ENCODE measurements around the gene CNKSR1. TPM values are rescaled to one million over a fixed set of nuclear protein-coding genes. Genes with fewer than 3 reads are reported as not detected.

Gene CNKSR1
- polyA plus RNA-seq, 1 of the 3 experiments (the other 2 are of a cell fraction), result 0.49 TPM

- no peak for TF ChIP-seq ELF1 (IDR thresholded peaks at IDR 0.05)
- no peak for TF ChIP-seq FOXJ3 (CRISPR knock-in tag; IDR thresholded peaks at IDR 0.05)
Observed at GRCh38 chr1:26158271-26158907, 18.9 kb upstream of the CNKSR1 start (continued).

GRCh38 chr1:26158908-26159742 lies 18.2 kb upstream of the CNKSR1 start, which contains the start of gene FAM110D:
FAM110D (plus strand) TSS chr1:26159079; CDS start chr1:26161292, 2,213 bp downstream.
- H3K4me3 ChIP-seq (ENCODE audit: low read depth in 2 of 2, low read length in 1 of 2), result peak within 1 kb of the TSS in 1 of 2 experiments; percentile 43; a peak in 3 of 4 replicates
- no peaks in the 10 kb centered on the region for H3K79me2 ChIP-seq (ENCODE audit: insufficient read depth)
- WGBS (ENCODE audit: low lambda C conversion rate), result 51% methylated on average over 6 of the region's 6 CpGs
- peak within 1 kb of the TSS in 1 of 2 experiments; percentile 60; a peak in 3 of 4 replicates for H3K27ac ChIP-seq (ENCODE audit: low read depth in 2 of 2, low read length in 1 of 2)
- H3K9ac ChIP-seq, result no peak within 1 kb of the TSS
- no peaks in the 10 kb centered on the region for H3K27me3 ChIP-seq (ENCODE audit: insufficient read depth)
- peak within 1 kb of the TSS; percentile 70; the same call in 1 of the 2 replicates for H2AFZ ChIP-seq (ENCODE audit: low read depth)
- no peaks in the 10 kb centered on the region for H4K20me1 ChIP-seq (ENCODE audit: insufficient read depth)
- H3K36me3 ChIP-seq (replicated peaks in 1 of 2; ENCODE audit: control insufficient read depth in 1 of 2, insufficient read depth in 2 of 2, low read length in 1 of 2), result no peaks in the 10 kb centered on the region
- no peaks in the 10 kb centered on the region for H3K9me3 ChIP-seq
- peaks cover 6 to 33% of the 10 kb centered on the region in 2 experiments; a peak in 1 of 4 replicates for H3K4me1 ChIP-seq (ENCODE audit: control insufficient read depth in 1 of 2, insufficient read depth in 2 of 2, low read depth in 1 of 2, low read length in 1 of 2)
- no peaks in the 10 kb centered on the region for H3F3A ChIP-seq (replicated peaks; ENCODE audit: insufficient read depth)
- no peak for TF ChIP-seq TEAD4 (IDR thresholded peaks at IDR 0.05; ENCODE audit: borderline replicate concordance, insufficient read depth)
- TF ChIP-seq IRF3 (IDR thresholded peaks at IDR 0.05; ENCODE audit: low read depth, low read length), result no peak
- no peak for TF ChIP-seq FOXM1 (IDR thresholded peaks at IDR 0.05; ENCODE audit: low read depth)
- POLR2A ChIA-PET, result no interaction called here
- H3K4me2 ChIP-seq, result peak within 1 kb of the TSS; percentile 8; the same call in 1 of the 2 replicates
- H3K9me2 ChIP-seq, result no peaks in the 10 kb centered on the region
- CTCF ChIA-PET, result interaction anchor here (0.6 to 13.7 kb wide), 7 partner anchors 11 to 439 kb away, joined by 3 to 131 read pairs (median 6); partner anchors contain the start of genes CEP85 and ZNF593
- DNase-seq, result no peak

- Histone ChIP-seq H3F3A (replicated peaks; ENCODE audit: insufficient read depth) (no peaks in the 10 kb centered on the region), H3K4me1 (ENCODE audit: control insufficient read depth in 1 of 2, insufficient read depth in 2 of 2, low read depth in 1 of 2, low read length in 1 of 2) (peaks cover 6 to 36% of the 10 kb centered on the region in 2 experiments; a peak in 1 of 4 replicates), H3K27ac (ENCODE audit: low read depth in 2 of 2, low read length in 1 of 2) (no peak overlapping the region), H3K4me3 (ENCODE audit: low read depth in 2 of 2, low read length in 1 of 2) (peak overlapping the region in 1 of 2 experiments; percentile 43; a peak in 2 of 4 replicates), H3K36me3 (replicated peaks in 1 of 2; ENCODE audit: control insufficient read depth in 1 of 2, insufficient read depth in 2 of 2, low read length in 1 of 2) (no peaks in the 10 kb centered on the region), H3K4me2 (peak overlapping the region; percentile 8; the same call in 1 of the 2 replicates), H3K9ac (no peak overlapping the region), H3K9me2 (no peaks in the 10 kb centered on the region), H2AFZ (ENCODE audit: low read depth) (no peak overlapping the region), H3K9me3 (no peaks in the 10 kb centered on the region), H3K79me2 (ENCODE audit: insufficient read depth) (no peaks in the 10 kb centered on the region), H4K20me1 (ENCODE audit: insufficient read depth) (no peaks in the 10 kb centered on the region), H3K27me3 (ENCODE audit: insufficient read depth) (no peaks in the 10 kb centered on the region)
- POLR2A ChIA-PET, result no interaction called here
- DNase-seq, result no peak
- WGBS (ENCODE audit: low lambda C conversion rate), result 78% methylated on average over 4 of the region's 4 CpGs
- CTCF ChIA-PET, result interaction anchor here (13.7 kb wide), 1 partner anchor 13 kb away, joined by 131 read pairs; no protein-coding TSS in a partner anchor
- TF ChIP-seq CTCF (IDR thresholded peaks at IDR 0.05) (no peak), REST (IDR thresholded peaks at IDR 0.05; ENCODE audit: low read depth, low read length) (no peak), ZBTB33 (IDR thresholded peaks at IDR 0.05; ENCODE audit: borderline replicate concordance, low read depth) (no peak), TAF1 (IDR thresholded peaks at IDR 0.05; ENCODE audit: borderline replicate concordance, low read depth, low read length) (no peak), YY1 (IDR thresholded peaks at IDR 0.05; ENCODE audit: low read depth) (no peak), JUND (IDR thresholded peaks at IDR 0.05) (no peak), MAX (IDR thresholded peaks at IDR 0.05; ENCODE audit: low read depth) (no peak), SMC3 (IDR thresholded peaks at IDR 0.05; ENCODE audit: low read depth, low read length) (no peak), RXRA (IDR thresholded peaks at IDR 0.05; ENCODE audit: borderline replicate concordance, low read depth) (no peak)
Observed at GRCh38 chr1:26159743-26160039, 17.6 kb upstream of the CNKSR1 start.
